Subcutaneous abdominal adipose tissue (tissue), 5 donors: ENCODE data around the gene NDUFA13.

Experiments used
- H3K27ac ChIP-seq: one replicate; pipeline ENCODE4 v1.7.0; 2013; ENCODE audit warnings: low read depth, mild to moderate bottlenecking, inconsistent platforms, low read length, moderate library complexity
- H3K27me3 ChIP-seq, 5 donors: one replicate each; pipeline ENCODE4 v1.7.0; 2013; ENCODE audit warnings: low read length in 5 of 5, inconsistent platforms in 1 of 5; ENCODE audit not compliant: control insufficient read depth in 5 of 5, insufficient read depth in 4 of 5
- H3K36me3 ChIP-seq, 5 donors: one replicate each; pipeline ENCODE4 v1.7.0; 2013; ENCODE audit warnings: low read length in 5 of 5; ENCODE audit not compliant: control insufficient read depth in 5 of 5, insufficient read depth in 5 of 5
- H3K4me1 ChIP-seq, 5 donors: one replicate each; pipeline ENCODE4 v1.7.0; 2013; ENCODE audit warnings: low read length in 5 of 5, mild to moderate bottlenecking in 3 of 5, moderate library complexity in 1 of 5; ENCODE audit not compliant: control insufficient read depth in 5 of 5, insufficient read depth in 5 of 5
- H3K4me3 ChIP-seq, 5 donors: one replicate each; pipeline ENCODE4 v1.7.0; 2013; ENCODE audit warnings: low read length in 5 of 5, low read depth in 1 of 5
- H3K9ac ChIP-seq, 5 donors: one replicate each; pipeline ENCODE4 v1.7.0; 2013; ENCODE audit warnings: low read length in 5 of 5, mild to moderate bottlenecking in 4 of 5, moderate library complexity in 3 of 5
- H3K9me3 ChIP-seq, 5 donors: one replicate each; pipeline ENCODE4 v1.7.0; 2013; ENCODE audit warnings: low read length in 5 of 5; ENCODE audit not compliant: control insufficient read depth in 5 of 5
- donor health status: healthy.
- donor health status: healthy.
- donor health status: healthy.
- donor health status: healthy.
- donor health status: healthy.

NDUFA13 gene

GRCh38 chr19:19500975-19501644 is 14.9 kb upstream of the NDUFA13 start:
- Histone ChIP-seq H3K9ac (no peak overlapping the region), H3K27me3 (no peaks in the 10 kb centered on the region), H3K36me3 (peaks cover 0 to 99% (median 97%) of the 10 kb centered on the region in 5 donors), H3K4me3 (no peak overlapping the region), H3K9me3 (no peaks in the 10 kb centered on the region), H3K27ac (no peak overlapping the region), H3K4me1 (no peaks in the 10 kb centered on the region)

GRCh38 chr19:19501798-19502197 is 14.2 kb upstream of the NDUFA13 start:
- Histone ChIP-seq H3K4me1 (no peaks in the 10 kb centered on the region), H3K27ac (no peak overlapping the region), H3K9ac (no peak overlapping the region), H3K36me3 (peaks cover 0 to 97% (median 94%) of the 10 kb centered on the region in 5 donors), H3K4me3 (no peak overlapping the region), H3K9me3 (no peaks in the 10 kb centered on the region), H3K27me3 (no peaks in the 10 kb centered on the region)

DNA sequence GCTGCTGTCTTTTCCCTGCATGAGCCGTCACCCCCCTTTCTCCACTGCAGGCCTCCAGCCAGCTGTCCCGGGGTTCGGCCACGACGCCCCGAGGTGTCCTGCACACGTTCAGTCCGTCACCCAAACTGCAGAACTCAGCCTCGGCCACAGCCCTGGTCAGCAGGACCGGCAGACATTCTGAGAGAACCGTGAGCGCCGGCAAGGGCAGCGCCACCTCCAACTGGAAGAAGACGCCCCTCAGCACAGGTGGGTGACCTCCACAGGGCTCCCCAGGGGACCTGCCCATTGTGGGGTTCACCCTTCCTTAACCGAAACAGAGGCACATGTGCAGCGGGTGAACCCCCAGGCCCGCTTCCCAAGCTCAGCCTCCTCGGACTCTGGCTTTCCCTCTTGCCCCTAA is 13.7 kb upstream of the NDUFA13 start:
- no peaks in the 10 kb centered on the region for H3K27me3 ChIP-seq
- H3K9me3 ChIP-seq = no peaks in the 10 kb centered on the region
- H3K36me3 ChIP-seq = peaks cover 0 to 95% (median 91%) of the 10 kb centered on the region in 5 donors
- H3K4me3 ChIP-seq = no peak overlapping the region
- no peak overlapping the region for H3K27ac ChIP-seq
- H3K4me1 ChIP-seq = no peaks in the 10 kb centered on the region
- H3K9ac ChIP-seq = no peak overlapping the region

DNA sequence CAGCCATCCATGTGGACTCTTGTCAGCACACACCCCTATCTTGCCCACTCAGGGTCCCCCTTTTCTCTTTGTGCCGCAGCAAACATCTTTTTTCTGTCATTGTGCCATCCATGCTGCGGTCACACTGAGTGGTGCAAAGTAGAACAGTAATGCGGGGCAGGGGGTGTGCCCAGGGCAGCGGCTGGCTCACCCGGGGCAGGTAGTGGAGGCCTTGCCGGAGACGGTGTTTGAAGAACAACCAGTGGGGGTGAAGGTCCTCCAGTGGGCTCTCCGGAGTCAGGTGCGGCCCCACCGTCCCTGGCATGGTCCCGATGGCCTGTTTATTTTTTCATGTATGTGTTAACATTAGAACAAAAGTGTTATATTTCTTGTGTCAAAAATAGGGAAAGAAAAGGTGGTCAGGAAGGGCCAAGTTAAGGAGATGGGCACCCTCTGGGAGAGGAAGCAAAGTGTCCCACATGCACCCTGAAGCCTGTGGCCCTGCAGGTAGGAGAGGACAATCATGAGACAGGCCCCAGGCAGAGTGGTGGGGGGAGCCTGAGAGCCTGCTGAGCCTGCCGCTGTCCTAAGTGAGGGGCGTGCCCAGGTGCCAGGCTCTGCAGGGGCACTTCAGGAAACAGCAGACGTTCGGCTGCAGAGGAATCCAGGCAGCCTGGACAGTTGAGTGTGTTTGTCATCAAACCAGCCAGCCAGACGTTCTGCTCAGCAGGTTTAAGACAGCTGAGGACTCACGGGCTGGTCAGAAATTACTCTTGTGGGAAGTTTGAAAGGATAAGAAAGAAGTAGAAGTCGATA is 13.0 kb upstream of the NDUFA13 start:
- Histone ChIP-seq H3K4me1 (no peaks in the 10 kb centered on the region), H3K9ac (no peak overlapping the region), H3K36me3 (peaks cover 0 to 96% (median 92%) of the 10 kb centered on the region in 5 donors), H3K27ac (no peak overlapping the region), H3K4me3 (no peak overlapping the region), H3K27me3 (no peaks in the 10 kb centered on the region), H3K9me3 (no peaks in the 10 kb centered on the region)

GRCh38 chr19:19504754-19505668 is 11.0 kb upstream of the NDUFA13 start:
- Histone ChIP-seq H3K9me3 (no peaks in the 10 kb centered on the region), H3K27ac (no peak overlapping the region), H3K9ac (no peak overlapping the region), H3K4me1 (no peaks in the 10 kb centered on the region), H3K27me3 (no peaks in the 10 kb centered on the region), H3K4me3 (no peak overlapping the region), H3K36me3 (peaks cover 0 to 79% (median 75%) of the 10 kb centered on the region in 5 donors)

- Histone ChIP-seq H3K36me3 (peaks cover 0 to 71% (median 68%) of the 10 kb centered on the region in 5 donors), H3K9ac (no peak overlapping the region), H3K27me3 (no peaks in the 10 kb centered on the region), H3K9me3 (no peaks in the 10 kb centered on the region), H3K4me3 (no peak overlapping the region), H3K4me1 (no peaks in the 10 kb centered on the region), H3K27ac (no peak overlapping the region)
Observed at GRCh38 chr19:19505669-19506326, 10.2 kb upstream of the NDUFA13 start.

GRCh38 chr19:19506592-19506991 is 9.4 kb upstream of the NDUFA13 start:
- Histone ChIP-seq H3K4me1 (no peaks in the 10 kb centered on the region), H3K27ac (no peak overlapping the region), H3K9me3 (no peaks in the 10 kb centered on the region), H3K9ac (no peak overlapping the region), H3K27me3 (no peaks in the 10 kb centered on the region), H3K36me3 (peaks cover 0 to 63% (median 60%) of the 10 kb centered on the region in 5 donors), H3K4me3 (no peak overlapping the region)

GRCh38 chr19:19507354-19507753 is 8.7 kb upstream of the NDUFA13 start:
- Histone ChIP-seq H3K4me3 (no peak overlapping the region), H3K4me1 (no peaks in the 10 kb centered on the region), H3K27ac (no peak overlapping the region), H3K36me3 (peaks cover 0 to 56% (median 52%) of the 10 kb centered on the region in 5 donors), H3K9ac (no peak overlapping the region), H3K9me3 (no peaks in the 10 kb centered on the region), H3K27me3 (no peaks in the 10 kb centered on the region)

DNA sequence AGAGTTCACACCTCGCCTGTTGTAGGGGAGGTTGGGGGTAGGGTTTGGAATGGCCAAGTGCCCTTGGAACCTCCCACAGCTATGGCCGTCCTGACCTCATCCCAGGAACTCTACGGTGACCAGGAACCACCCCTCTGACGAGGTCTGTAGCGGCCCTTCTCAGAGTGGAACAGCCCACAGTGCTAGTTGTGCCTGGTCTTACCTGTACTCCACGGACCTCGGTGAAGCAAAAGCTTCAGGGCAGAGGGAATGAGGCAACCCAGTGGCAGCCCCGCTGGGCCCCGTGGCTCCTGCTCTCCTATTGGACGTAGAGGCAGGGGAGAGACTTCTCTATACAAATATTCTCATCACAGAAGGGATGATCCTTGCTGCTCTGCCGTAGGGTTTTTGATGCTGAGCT is 7.8 kb upstream of the NDUFA13 start:
- Histone ChIP-seq H3K9me3 (no peaks in the 10 kb centered on the region), H3K27me3 (no peaks in the 10 kb centered on the region), H3K4me3 (no peak overlapping the region), H3K27ac (no peak overlapping the region), H3K36me3 (peaks cover 0 to 47% (median 44%) of the 10 kb centered on the region in 5 donors), H3K9ac (no peak overlapping the region), H3K4me1 (no peaks in the 10 kb centered on the region)
